Measurements from ENCODE around the gene MYBL2.

MYBL2 gene

DNA sequence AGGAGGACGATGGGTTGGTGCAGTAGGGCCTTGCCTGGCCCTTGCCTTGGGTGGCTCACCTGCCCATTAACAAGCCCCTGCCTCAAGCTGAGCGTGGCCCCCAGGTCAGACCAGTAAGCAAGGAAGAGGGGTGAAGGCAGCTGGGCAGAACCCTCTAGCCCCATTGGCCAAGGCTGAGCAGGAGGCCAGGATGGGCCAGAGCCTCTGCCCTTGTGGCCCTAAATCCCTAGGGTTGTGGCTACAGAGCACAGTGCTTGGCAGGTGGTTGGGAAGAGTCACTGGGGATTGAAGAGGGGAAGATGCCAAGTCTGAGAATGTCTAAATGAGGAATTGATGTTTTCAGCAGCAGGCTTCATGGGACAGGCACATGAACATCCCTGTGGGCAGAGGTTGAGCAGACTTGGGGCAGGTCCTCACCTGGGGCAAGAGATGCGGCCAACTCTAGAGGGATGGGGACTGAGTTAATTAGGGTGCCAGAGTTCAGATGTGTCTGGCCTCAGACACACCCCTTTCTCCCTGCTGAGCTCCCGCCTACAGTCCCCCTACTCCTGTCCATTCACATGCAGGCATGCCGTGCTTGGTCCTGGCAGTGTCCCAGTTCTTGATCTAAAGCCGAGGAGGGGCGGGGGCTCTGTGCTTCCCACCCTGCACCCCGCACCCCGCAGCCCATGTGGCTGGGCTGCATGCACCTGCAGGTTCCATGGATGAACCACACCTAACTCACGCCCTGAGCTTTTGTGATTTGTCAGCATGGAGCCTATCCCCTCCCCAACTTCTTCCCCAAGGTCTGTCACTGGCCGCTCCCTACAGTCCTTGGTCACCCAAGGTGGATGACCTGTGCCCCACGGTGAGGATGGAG lies 50.1 kb downstream of the MYBL2 start:
- TF ChIP-seq ZFX (IDR thresholded peaks at IDR 0.05) = no peak
- TF ChIP-seq, protein P1, sequence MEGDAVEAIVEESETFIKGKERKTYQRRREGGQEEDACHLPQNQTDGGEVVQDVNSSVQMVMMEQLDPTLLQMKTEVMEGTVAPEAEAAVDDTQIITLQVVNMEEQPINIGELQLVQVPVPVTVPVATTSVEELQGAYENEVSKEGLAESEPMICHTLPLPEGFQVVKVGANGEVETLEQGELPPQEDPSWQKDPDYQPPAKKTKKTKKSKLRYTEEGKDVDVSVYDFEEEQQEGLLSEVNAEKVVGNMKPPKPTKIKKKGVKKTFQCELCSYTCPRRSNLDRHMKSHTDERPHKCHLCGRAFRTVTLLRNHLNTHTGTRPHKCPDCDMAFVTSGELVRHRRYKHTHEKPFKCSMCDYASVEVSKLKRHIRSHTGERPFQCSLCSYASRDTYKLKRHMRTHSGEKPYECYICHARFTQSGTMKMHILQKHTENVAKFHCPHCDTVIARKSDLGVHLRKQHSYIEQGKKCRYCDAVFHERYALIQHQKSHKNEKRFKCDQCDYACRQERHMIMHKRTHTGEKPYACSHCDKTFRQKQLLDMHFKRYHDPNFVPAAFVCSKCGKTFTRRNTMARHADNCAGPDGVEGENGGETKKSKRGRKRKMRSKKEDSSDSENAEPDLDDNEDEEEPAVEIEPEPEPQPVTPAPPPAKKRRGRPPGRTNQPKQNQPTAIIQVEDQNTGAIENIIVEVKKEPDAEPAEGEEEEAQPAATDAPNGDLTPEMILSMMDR (conservative IDR thresholded peaks at IDR 0.05) = no peak

DNA sequence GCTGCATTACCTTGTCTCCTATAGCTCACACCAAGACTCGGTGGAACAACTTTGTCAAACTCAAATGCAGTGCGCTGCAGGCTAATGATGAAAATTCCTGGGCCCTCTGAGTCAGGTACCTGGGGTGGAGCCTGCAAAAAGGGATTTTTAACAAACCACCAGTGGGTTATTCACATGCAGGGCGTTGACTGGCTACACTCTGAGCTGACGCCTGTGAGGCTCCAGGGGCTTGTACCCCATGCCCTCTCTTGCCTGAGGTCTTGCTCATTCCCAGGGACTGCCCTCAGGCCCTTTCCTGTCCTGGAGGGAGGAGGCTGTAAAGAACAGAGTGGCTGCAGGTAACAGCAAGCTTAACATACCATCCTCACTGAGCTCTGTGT lies 50.7 kb downstream of the MYBL2 start:
- TF ChIP-seq, protein P1 (conservative IDR thresholded peaks at IDR 0.05) = no peak
- no peak for TF ChIP-seq ZFX (IDR thresholded peaks at IDR 0.05)
- no peak overlapping the region for H3K27ac ChIP-seq

More for the DNA sequence above, 50.1 kb downstream of the MYBL2 start:
- H3K27ac ChIP-seq = no peak overlapping the region

DNA sequence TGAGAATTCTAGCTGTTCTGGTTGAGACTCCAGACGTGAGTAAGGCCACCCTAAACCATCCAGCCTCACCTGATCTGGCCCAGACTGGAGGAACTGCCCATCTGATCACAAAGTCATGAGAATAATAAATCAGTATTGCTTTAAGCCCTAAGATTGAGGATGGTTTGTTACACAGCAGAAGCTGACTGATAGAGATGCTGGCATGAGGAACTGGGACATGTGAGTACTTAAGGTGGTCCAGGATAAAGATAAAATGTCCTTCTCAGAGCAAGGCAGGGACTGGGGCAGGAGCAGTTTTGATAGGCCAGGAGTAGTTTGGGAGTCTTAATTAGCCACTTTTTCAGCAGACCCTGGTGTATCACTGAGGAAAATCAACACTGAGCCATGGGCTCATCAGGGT lies 53.1 kb downstream of the MYBL2 start:
- no peak for TF ChIP-seq ZFX (IDR thresholded peaks at IDR 0.05)
- TF ChIP-seq, protein P1 (conservative IDR thresholded peaks at IDR 0.05) = no peak
- no peak overlapping the region for H3K27ac ChIP-seq

DNA sequence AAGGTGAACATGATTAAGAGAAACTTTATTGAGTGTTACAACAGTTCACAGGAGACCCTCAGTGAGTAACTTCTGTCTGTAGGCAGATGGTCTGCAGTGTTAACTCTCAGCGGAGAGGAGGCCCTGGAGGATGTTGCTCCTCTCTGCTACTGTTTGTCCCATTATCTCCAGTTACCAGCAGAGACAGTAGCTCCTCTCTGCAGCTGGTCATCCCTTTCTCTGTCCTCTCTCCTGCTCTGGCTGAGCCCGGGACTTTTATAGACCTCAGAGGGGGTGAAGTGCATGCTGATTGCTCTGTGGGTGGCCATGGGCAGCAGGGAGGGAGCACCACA lies 54.1 kb downstream of the MYBL2 start:
- 0 out of 2 replicates have a peak, but pooled peaks have one; percentile 22 for TF ChIP-seq ZFX (IDR thresholded peaks at IDR 0.05)
- TF ChIP-seq, protein P1 (conservative IDR thresholded peaks at IDR 0.05) = no peak
- H3K27ac ChIP-seq = no peak overlapping the region

DNA sequence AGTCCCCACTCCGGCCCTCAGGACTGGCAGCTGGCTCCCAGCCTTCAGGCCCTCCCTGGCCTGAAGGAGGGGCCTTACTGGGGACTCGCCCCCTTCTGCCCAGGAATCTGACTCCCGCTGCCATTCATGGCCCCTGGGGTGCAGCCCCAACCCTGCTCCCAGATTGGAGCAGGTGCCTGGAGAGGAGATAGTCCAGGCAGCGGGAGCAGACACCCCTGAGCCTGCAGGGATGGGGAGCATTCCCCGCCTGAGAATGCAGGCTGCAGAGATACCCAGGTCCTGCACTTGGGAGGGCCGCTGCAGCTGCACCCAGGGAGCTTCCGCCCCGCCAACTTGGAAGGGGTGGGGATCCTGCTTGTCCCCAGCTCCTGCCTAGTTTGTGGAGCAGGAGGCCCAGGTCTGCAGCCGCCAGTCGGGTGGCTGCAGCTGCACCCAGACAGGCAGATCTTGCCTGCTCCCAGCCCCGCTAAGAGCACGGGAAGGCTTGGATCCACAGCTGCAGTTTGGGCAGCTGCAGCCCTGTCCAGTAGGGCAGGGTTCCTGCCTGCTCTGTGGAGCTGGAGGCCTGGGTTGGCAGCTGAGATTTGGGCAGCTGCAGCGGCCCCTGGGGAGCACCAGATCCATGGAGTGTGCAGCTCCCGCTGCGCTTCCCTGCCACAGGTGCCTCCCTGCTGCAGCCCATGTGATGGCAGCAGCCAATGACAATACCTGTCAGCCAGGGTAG lies 54.7 kb downstream of the MYBL2 start:
- TF ChIP-seq ZFX (IDR thresholded peaks at IDR 0.05) = no peak
- TF ChIP-seq, protein P1 (conservative IDR thresholded peaks at IDR 0.05) = no peak
- no peak overlapping the region for H3K27ac ChIP-seq

DNA sequence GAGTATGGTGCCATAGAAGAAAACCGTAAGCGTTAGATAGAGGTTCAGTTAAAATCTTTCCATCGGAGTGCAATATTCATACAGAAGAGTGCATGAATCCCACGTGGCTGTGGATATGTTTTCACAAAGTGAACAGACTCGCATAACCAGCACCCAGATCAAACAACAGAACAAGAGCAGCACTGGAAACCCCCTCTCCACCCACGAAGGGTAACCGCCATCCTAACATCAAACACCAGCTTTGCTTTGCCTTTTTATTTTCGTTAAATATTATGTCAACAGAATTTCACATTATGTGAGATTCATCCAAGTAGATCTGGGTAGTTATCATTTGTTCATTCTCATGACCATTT lies 55.2 kb downstream of the MYBL2 start:
- TF ChIP-seq, protein P1 (conservative IDR thresholded peaks at IDR 0.05) = no peak
- TF ChIP-seq ZFX (IDR thresholded peaks at IDR 0.05) = no peak
- no peak overlapping the region for H3K27ac ChIP-seq

DNA sequence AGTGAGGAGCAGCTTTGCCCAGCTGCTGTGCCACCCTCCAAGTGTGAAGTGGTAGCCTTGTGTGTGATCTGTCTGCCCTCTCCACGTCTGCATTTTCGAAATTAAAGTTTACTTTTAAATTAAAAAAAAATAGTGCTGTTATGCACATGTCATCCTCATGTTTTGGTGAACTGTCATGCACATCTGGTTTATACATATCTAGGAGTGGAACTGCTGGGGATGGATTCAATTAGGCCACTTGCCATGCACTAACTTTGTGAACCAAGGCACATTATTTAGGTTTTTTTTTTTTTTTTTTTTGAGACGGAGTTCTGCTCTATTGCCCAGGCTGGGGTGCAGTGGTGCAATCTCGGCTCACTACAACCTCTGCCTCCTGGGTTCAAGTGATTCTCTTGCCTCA lies 56.3 kb downstream of the MYBL2 start:
- H3K27ac ChIP-seq = no peak overlapping the region
- no peak for TF ChIP-seq ZFX (IDR thresholded peaks at IDR 0.05)
- TF ChIP-seq, protein P1 (conservative IDR thresholded peaks at IDR 0.05) = no peak

Measured in C4-2B (cell line).